Heart left ventricle (tissue), 16 donors: Measurements from ENCODE around the gene RAB13. TPM values are rescaled to one million over a fixed set of nuclear protein-coding genes. Genes with fewer than 3 reads are reported as not detected.

Experiments
- ATAC-seq, 4 donors: fragments of 200-7000 bp; cut with Tn5 transposase; one replicate each; pipeline ENCODE4 v1.9.1; 2020 to 2022; ENCODE audit warnings: moderate library complexity in 4 of 4, mild to moderate bottlenecking in 3 of 4, moderate number of reproducible peaks in 1 of 4
- DNase-seq, 5 donors: peaks; one replicate each; pipeline ENCODE4 v3.0.0-alpha.2; 2020
- H3K27ac ChIP-seq, 12 donors: fragments of 200-600 bp; sonication (generic) in 4 of 12; one replicate each; pipeline versions ENCODE4 v1.5.0 to v1.8.0; 2016 to 2022; ENCODE audit warnings: mild to moderate bottlenecking in 2 of 12
- H3K27me3 ChIP-seq, 9 donors: fragments of 200-600 bp; sonication (generic) in 2 of 9; one replicate each; pipeline versions ENCODE4 v1.5.1 to v1.8.0; 2016 to 2022; ENCODE audit warnings: mild to moderate bottlenecking in 3 of 9
- H3K36me3 ChIP-seq, 9 donors: fragments of 200-600 bp; sonication (generic) in 2 of 9; one replicate each; pipeline versions ENCODE4 v1.5.0 to v1.8.0; 2018 to 2022; ENCODE audit warnings: mild to moderate bottlenecking in 2 of 9
- H3K4me1 ChIP-seq, 12 donors: fragments of 200-600 bp; sonication (generic) in 4 of 12; one replicate each; pipeline versions ENCODE4 v1.5.0 to v1.8.0; 2016 to 2022; ENCODE audit warnings: mild to moderate bottlenecking in 3 of 12
- H3K4me3 ChIP-seq, 12 donors: fragments of 200-600 bp; sonication (generic) in 4 of 12; one replicate each; pipeline versions ENCODE4 v1.5.0 to v1.8.0; 2017 to 2022; ENCODE audit warnings: mild to moderate bottlenecking in 9 of 12, moderate library complexity in 4 of 12
- H3K9me3 ChIP-seq, 12 donors: fragments of 200-600 bp; sonication (generic) in 4 of 12; one replicate each; pipeline versions ENCODE4 v1.5.0 to v1.8.0; 2016 to 2022; ENCODE audit warnings: mild to moderate bottlenecking in 1 of 12
- CTCF ChIP-seq, 12 donors: fragments of 200-600 bp; sonication (generic) in 4 of 12; IDR thresholded peaks; one replicate each; pipeline versions ENCODE4 v1.5.0 to v1.8.0; 2018 to 2022; ENCODE audit warnings: antibody characterized with exemption in 12 of 12, mild to moderate bottlenecking in 5 of 12
- POLR2A ChIP-seq, 2 donors: fragments of 450-650 bp; IDR thresholded peaks; one replicate each; pipeline ENCODE4 v1.6.1; 2017; ENCODE audit warnings: antibody characterized with exemption in 2 of 2, mild to moderate bottlenecking in 2 of 2, moderate library complexity in 2 of 2
- WGBS, 4 donors: extraction: QIAGEN DNeasy Blood & Tissue Kit in 2 of 4; methylation state at CpG; one replicate each; pipeline versions ENCODE4 v1.1.5 to v1.1.7; 2013 to 2018; 5-methylcytosine and 5-hydroxymethylcytosine counted together
- intact Hi-C, 10 donors: fragments of 100-400 bp; cut with DNase I; formaldehyde crosslinking; loops; one replicate each; pipeline versions ENCODE4 v1.11.1 to v1.14.2; 2022
- polyA plus RNA-seq, 2 donors: library from polyadenylated mRNA; stranded (reverse); fragments of 200-250 nt; gene quantifications; one replicate each; pipeline ENCODE4 v1.2.3, GENCODE V29; 2013
- total RNA-seq, 9 donors: library from RNA; depleted of rRNA in 2 of 9; stranded (reverse); fragments of >200 nt in 2 of 9; fragmentation: NEBNext Ultra II Directional in 3 of 9; extraction: Animal tissue kit (Norgen Biotek cat#: 25700) in 3 of 9; gene quantifications; one replicate each; pipeline versions ENCODE4 v1.1.0 to v1.2.4, GENCODE V29; 2016 to 2023
- donor health status: ischemic (EF 13 %, LVEDD 7.1; RV severe dilation, severe dysfunction).
- donor health status: healthy with polysubstance abuse.
- donor health status: DM: no; HTN: yes; CAD: no.
- donor health status: DM: no; HTN: no; CAD: no.
- donor health status: ischemic (EF 25% LVEDD 6.9; RV normal size, moderate dysfunction).
- donor health status: ischemic (EF 25% LVEDD 5.7; RV mildly dilated, moderate dysfunction).
- donor health status: healthy.
- donor health status: DM: yes; HTN: yes; CAD: no.
- donor health status: ischemic (EF 35%, LVEDD 5.7; RV mildly dilated, moderate dysfunction).
- donor health status: nonischemic (EF 11% LVEDD 7.7; RV severe dilation, severe dysfunction).
- donor health status: DM: yes; HTN: yes; CAD: no.
- donor health status: PGD.
- donor health status: ischemic (EF 29% LVEDD 5.4; RV normal size, mild dysfunction).
- donor health status: nonischemic (EF 23%, LVEDD 6.1; RV moderate dilation, normal function).

The RAB13 gene
- total and polyA plus RNA-seq, 11 donors, result 18.2 to 107 (median 61.9) TPM

GRCh38 chr1:153939476-153939875 lies 46.7 kb downstream of the RAB13 start:
- intact Hi-C loops, result no loop called here
- peaks cover 0 to 95% (median 82%) of the 10 kb centered on the region in 9 donors for H3K36me3 ChIP-seq
- no peaks in the 10 kb centered on the region for H3K27me3 ChIP-seq
- no peak for DNase-seq
- no peak overlapping the region for H3K27ac ChIP-seq
- no peaks in the 10 kb centered on the region for H3K9me3 ChIP-seq
- H3K4me1 ChIP-seq, result peaks cover 0 to 23% (median 15%) of the 10 kb centered on the region in 12 donors
- no peak overlapping the region for H3K4me3 ChIP-seq
- no peak for ATAC-seq
- 90 to 96% (median 93%) methylated on average over 12 of the region's 12 CpGs for WGBS, 4 donors
- TF ChIP-seq CTCF (IDR thresholded peaks at IDR 0.05) (no peak), POLR2A (IDR thresholded peaks at IDR 0.05) (no peak)

GRCh38 chr1:153938996-153939395 lies 47.1 kb downstream of the RAB13 start:
- DNase-seq, result no peak
- intact Hi-C loops, result no loop called here
- Histone ChIP-seq H3K36me3 (peaks cover 0 to 98% (median 86%) of the 10 kb centered on the region in 9 donors), H3K27me3 (no peaks in the 10 kb centered on the region), H3K27ac (no peak overlapping the region), H3K4me3 (no peak overlapping the region), H3K9me3 (no peaks in the 10 kb centered on the region), H3K4me1 (peaks cover 0 to 18% (median 12%) of the 10 kb centered on the region in 12 donors)
- TF ChIP-seq CTCF (IDR thresholded peaks at IDR 0.05), result no peak
- TF ChIP-seq POLR2A (IDR thresholded peaks at IDR 0.05), result no peak
- WGBS, 4 donors, result 89 to 96% (median 93%) methylated on average over 3 of the region's 3 CpGs
- no peak for ATAC-seq

DNA sequence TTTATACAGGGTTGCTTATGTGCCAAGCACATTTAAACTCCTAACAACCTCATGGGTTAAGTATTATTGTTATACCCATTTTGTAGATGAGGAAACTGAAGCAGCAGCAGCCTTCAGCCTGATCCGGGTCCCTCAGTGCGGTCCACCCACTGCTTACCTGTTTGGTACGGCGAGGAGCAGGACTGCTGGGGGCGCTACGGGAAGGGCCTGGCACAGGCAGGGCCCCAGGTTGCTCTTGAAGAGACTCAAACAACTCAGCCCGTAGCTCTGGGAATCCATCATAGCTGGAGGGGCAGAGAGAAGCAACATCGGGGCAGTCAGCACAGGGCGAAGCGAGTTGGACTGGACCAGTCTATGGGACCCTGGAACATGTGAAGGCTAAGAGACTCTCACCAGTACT lies 48.8 kb downstream of the RAB13 start:
- intact Hi-C loops, result no loop called here
- 97 to 98% (median 97%) methylated on average over 9 to 10 of the region's 10 CpGs for WGBS, 4 donors
- Histone ChIP-seq H3K4me3 (no peak overlapping the region), H3K4me1 (peaks cover 0 to 2% (median 0%) of the 10 kb centered on the region in 12 donors), H3K27me3 (no peaks in the 10 kb centered on the region), H3K9me3 (no peaks in the 10 kb centered on the region), H3K27ac (no peak overlapping the region), H3K36me3 (peaks cover 0 to 99% (median 94%) of the 10 kb centered on the region in 9 donors)
- ATAC-seq (no peak), DNase-seq (no peak)
- TF ChIP-seq POLR2A (IDR thresholded peaks at IDR 0.05) (no peak), CTCF (IDR thresholded peaks at IDR 0.05) (no peak)

DNA sequence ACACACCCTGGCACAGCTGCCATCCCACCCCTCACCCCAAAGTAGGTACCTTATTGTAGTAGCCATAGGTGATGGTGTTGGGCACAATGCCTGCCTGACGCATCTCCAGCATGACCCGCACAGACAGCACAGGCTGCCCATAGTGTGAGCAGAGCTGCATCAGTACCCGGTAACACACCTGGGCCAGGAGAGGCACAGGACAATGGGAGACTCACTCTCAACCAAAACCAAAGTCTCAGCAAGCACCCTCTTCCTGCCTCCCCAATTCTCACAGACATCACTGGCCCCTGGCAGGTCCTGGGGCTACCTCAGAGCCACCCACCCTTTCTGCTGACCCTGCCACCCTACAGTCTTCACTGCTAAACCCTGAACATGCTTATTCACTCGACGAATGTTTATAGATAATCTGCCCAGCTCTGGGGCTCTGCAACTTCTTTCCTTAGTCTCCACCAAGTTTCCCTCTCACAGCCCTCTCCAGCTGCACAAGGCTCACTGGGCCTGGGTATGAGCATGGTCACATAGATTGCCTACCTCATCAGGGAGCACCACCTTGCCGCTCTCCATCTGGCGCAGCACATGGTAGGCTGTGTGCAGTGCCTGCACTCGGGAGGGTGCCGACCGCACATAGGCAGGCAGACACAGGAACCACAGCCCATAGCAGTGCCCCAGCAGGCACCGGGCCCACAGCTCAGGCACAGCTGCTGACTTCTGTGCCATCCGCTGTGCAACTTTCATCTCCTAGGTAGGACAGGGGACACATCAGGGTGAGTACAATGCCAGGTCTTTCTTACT lies 49.9 kb downstream of the RAB13 start:
- H3K36me3 ChIP-seq, result peaks cover 0 to 100% (median 94%) of the 10 kb centered on the region in 9 donors

More for the DNA sequence above, 49.9 kb downstream of the RAB13 start:
- H3K27ac ChIP-seq, result no peak overlapping the region
- intact Hi-C loops, result no loop called here
- TF ChIP-seq CTCF (IDR thresholded peaks at IDR 0.05) (no peak), POLR2A (IDR thresholded peaks at IDR 0.05) (no peak)
- no peaks in the 10 kb centered on the region for H3K4me1 ChIP-seq
- ATAC-seq (no peak), DNase-seq (no peak)
- H3K9me3 ChIP-seq, result no peaks in the 10 kb centered on the region
- H3K27me3 ChIP-seq, result no peaks in the 10 kb centered on the region
- WGBS, 4 donors, result 94 to 98% (median 96%) methylated on average over 10 to 12 of the region's 12 CpGs
- H3K4me3 ChIP-seq, result no peak overlapping the region
